WTC11 (cell line): ENCODE results near the gene DAO. TPM values are rescaled to one million over a fixed set of nuclear protein-coding genes. Genes with fewer than 3 reads are reported as not detected.

Experiments
- ATAC-seq: fragments of 200-7000 bp; cut with Tn5 transposase; 2 replicates; pipeline ENCODE4 v1.10.0; 2021; ENCODE audit warnings: mild to moderate bottlenecking, moderate library complexity
- CTCF ChIA-PET: fragments of 300-600 bp; sonication (Branson Sonifier 250); formaldehyde crosslinking; loops from one replicate; lab custom pipeline; 2021; ENCODE audit warnings: antibody characterized with exemption; lab: Charles Lee
- POLR2A ChIA-PET: fragments of 350-600 bp; sonication (Branson Sonifier 250); formaldehyde crosslinking; loops from one replicate; lab custom pipeline; 2021; ENCODE audit warnings: antibody characterized with exemption; lab: Charles Lee
- DNase-seq: peaks from one replicate; pipeline ENCODE4 v3.0.0; 2021; ENCODE audit warnings: low spot score
- H3K27ac Mint-ChIP-seq: 2 replicates; pipeline ENCODE4 v1.8.0; 2021; ENCODE audit warnings: mixed read lengths
- H3K27me3 Mint-ChIP-seq: 2 replicates; pipeline ENCODE4 v1.8.0; 2021; ENCODE audit warnings: low read depth, mild to moderate bottlenecking, moderate library complexity, mixed read lengths
- H3K36me3 Mint-ChIP-seq: 2 replicates; pipeline ENCODE4 v1.8.0; 2021; ENCODE audit warnings: mixed read lengths
- H3K4me1 Mint-ChIP-seq: 2 replicates; pipeline ENCODE4 v1.8.0; 2022; ENCODE audit warnings: mixed read lengths
- H3K4me3 Mint-ChIP-seq: 2 replicates; pipeline ENCODE4 v1.8.0; 2021; ENCODE audit warnings: mild to moderate bottlenecking, moderate library complexity, mixed read lengths
- H3K9me3 Mint-ChIP-seq: 2 replicates; pipeline ENCODE4 v1.8.0; 2021; ENCODE audit warnings: mixed read lengths
- CTCF ChIP-seq: fragments of 200-600 bp; IDR thresholded peaks from 2 replicates; pipeline ENCODE4 v1.8.0; 2022; ENCODE audit warnings: antibody characterized with exemption
- E2F1 ChIP-seq: sonication (generic); formaldehyde crosslinking; IDR thresholded peaks from 2 replicates; pipeline ENCODE4 v1.8.0; 2022; ENCODE audit warnings: mild to moderate bottlenecking, missing genetic modification reagents
- ERG ChIP-seq: fragments of 250-450 bp; sonication (Bioruptor Pico); IDR thresholded peaks from 2 replicates; pipeline ENCODE4 v1.8.0; 2021; ENCODE audit warnings: mild to moderate bottlenecking
- FOXK1 ChIP-seq: sonication (generic); formaldehyde crosslinking; IDR thresholded peaks from 2 replicates; pipeline ENCODE4 v1.8.0; 2022; ENCODE audit warnings: mild to moderate bottlenecking, moderate library complexity, missing genetic modification reagents
- FOXP4 ChIP-seq: sonication (generic); formaldehyde crosslinking; IDR thresholded peaks from 2 replicates; pipeline ENCODE4 v1.8.0; 2022; ENCODE audit warnings: mild to moderate bottlenecking, missing genetic modification reagents
- HMGA2 ChIP-seq: fragments of 250-450 bp; sonication (Bioruptor Pico); IDR thresholded peaks from 2 replicates; pipeline ENCODE4 v1.4.0; 2021; ENCODE audit warnings: mild to moderate bottlenecking, moderate library complexity
- IRF1 ChIP-seq: sonication (generic); formaldehyde crosslinking; IDR thresholded peaks from 2 replicates; pipeline ENCODE4 v1.8.0; 2023; ENCODE audit warnings: missing genetic modification reagents
- JUN ChIP-seq: sonication (generic); formaldehyde crosslinking; IDR thresholded peaks from 2 replicates; pipeline ENCODE4 v1.8.0; 2023; ENCODE audit warnings: mild to moderate bottlenecking, missing genetic modification reagents
- KAT7 ChIP-seq: sonication (generic); formaldehyde crosslinking; IDR thresholded peaks from 2 replicates; pipeline ENCODE4 v1.8.1; 2023; ENCODE audit warnings: missing genetic modification reagents, mild to moderate bottlenecking, borderline replicate concordance
- MLX ChIP-seq: sonication (generic); formaldehyde crosslinking; IDR thresholded peaks from 2 replicates; pipeline ENCODE4 v1.8.1; 2023; ENCODE audit warnings: mild to moderate bottlenecking, missing genetic modification reagents, moderate library complexity
- NFATC4 ChIP-seq: fragments of 250-450 bp; sonication (Bioruptor Pico); IDR thresholded peaks from 2 replicates; pipeline ENCODE4 v1.9.0; 2021; ENCODE audit warnings: mild to moderate bottlenecking
- NFE2L1 ChIP-seq: sonication (generic); formaldehyde crosslinking; IDR thresholded peaks from 2 replicates; pipeline ENCODE4 v1.8.1; 2023; ENCODE audit warnings: missing genetic modification reagents
- NR1H2 ChIP-seq: sonication (generic); formaldehyde crosslinking; IDR thresholded peaks from 2 replicates; pipeline ENCODE4 v1.9.0; 2021; ENCODE audit warnings: mild to moderate bottlenecking, moderate library complexity, missing genetic modification reagents
- OVOL2 ChIP-seq: fragments of 250-450 bp; sonication (Bioruptor Pico); IDR thresholded peaks from 2 replicates; pipeline ENCODE4 v1.9.0; 2021; ENCODE audit warnings: mild to moderate bottlenecking, borderline replicate concordance
- SMAD4 ChIP-seq: sonication (generic); formaldehyde crosslinking; IDR thresholded peaks from 2 replicates; pipeline ENCODE4 v1.8.0; 2022; ENCODE audit warnings: mild to moderate bottlenecking, missing genetic modification reagents
- TEAD4 ChIP-seq: sonication (generic); formaldehyde crosslinking; IDR thresholded peaks from 2 replicates; pipeline ENCODE4 v1.8.0; 2022; ENCODE audit warnings: mild to moderate bottlenecking, missing genetic modification reagents
- USF1 ChIP-seq: sonication (generic); formaldehyde crosslinking; IDR thresholded peaks from 2 replicates; pipeline ENCODE4 v1.8.0; 2022; ENCODE audit warnings: mild to moderate bottlenecking, missing genetic modification reagents
- ZBTB21 ChIP-seq: sonication (generic); formaldehyde crosslinking; IDR thresholded peaks from 2 replicates; pipeline ENCODE4 v1.8.1; 2023; ENCODE audit warnings: mild to moderate bottlenecking, missing genetic modification reagents, borderline replicate concordance
- ZMAT4 ChIP-seq: fragments of 250-450 bp; sonication (Bioruptor Pico); IDR thresholded peaks from 2 replicates; pipeline ENCODE4 v1.9.0; 2021; ENCODE audit warnings: mild to moderate bottlenecking
- ZNF121 ChIP-seq: sonication (generic); formaldehyde crosslinking; IDR thresholded peaks from 2 replicates; pipeline ENCODE4 v1.8.0; 2023; ENCODE audit warnings: missing genetic modification reagents
- ZNF232 ChIP-seq: sonication (generic); formaldehyde crosslinking; IDR thresholded peaks from 2 replicates; pipeline ENCODE4 v1.8.0; 2022; ENCODE audit warnings: mild to moderate bottlenecking, missing genetic modification reagents
- ZNF396 ChIP-seq: fragments of 250-450 bp; sonication (Bioruptor Pico); IDR thresholded peaks from 2 replicates; pipeline ENCODE4 v1.8.0; 2021; ENCODE audit warnings: mild to moderate bottlenecking, moderate library complexity, borderline replicate concordance
- ZNF416 ChIP-seq: fragments of 250-450 bp; sonication (Bioruptor Pico); IDR thresholded peaks from 2 replicates; pipeline ENCODE4 v1.9.0; 2021; ENCODE audit warnings: mild to moderate bottlenecking, inconsistent platforms
- ZNF425 ChIP-seq: fragments of 250-450 bp; sonication (Bioruptor Pico); conservative IDR thresholded peaks from 2 replicates; pipeline ENCODE4 v1.9.0; 2021; ENCODE audit warnings: mild to moderate bottlenecking
- total RNA-seq: library from RNA; stranded (reverse); gene quantifications from 3 replicates; pipeline ENCODE4 v1.2.3, GENCODE V29; 2021

DAO gene
- total RNA-seq, 1 experiment from 2014 or later, result 0.17 TPM

GRCh38 chr12:108914121-108914531 lies 34.2 kb downstream of the DAO start:
- H3K4me1 Mint-ChIP-seq, result peaks cover 2% of the 10 kb centered on the region
- TF ChIP-seq KAT7 (CRISPR knock-in tag) (no peak), OVOL2 (CRISPR knock-in tag) (no peak), IRF1 (CRISPR knock-in tag) (no peak), ZNF232 (CRISPR knock-in tag) (no peak), ZNF121 (no peak), NFE2L1 (CRISPR knock-in tag) (no peak), TEAD4 (no peak), ERG (no peak), CTCF (no peak), ZNF396 (CRISPR knock-in tag) (no peak), MLX (no peak)
- ChIA-PET CTCF (no interaction called here), POLR2A (no interaction called here)
- no peak for DNase-seq
- H3K9me3 Mint-ChIP-seq, result no peaks in the 10 kb centered on the region
- no peak overlapping the region for H3K4me3 Mint-ChIP-seq
- peaks cover 3% of the 10 kb centered on the region; the same call in 1 of the 2 replicates for H3K27me3 Mint-ChIP-seq
- no peak for ATAC-seq
- no peaks in the 10 kb centered on the region for H3K36me3 Mint-ChIP-seq
- no peak overlapping the region for H3K27ac Mint-ChIP-seq

GRCh38 chr12:108915632-108916133 lies 35.8 kb downstream of the DAO start:
- ATAC-seq (peak; percentile 50; the same call in 1 of the 2 replicates), DNase-seq (no peak)
- H3K27me3 Mint-ChIP-seq, result no peaks in the 10 kb centered on the region
- peaks cover 2% of the 10 kb centered on the region for H3K4me1 Mint-ChIP-seq
- ChIA-PET CTCF (no interaction called here), POLR2A (no interaction called here)
- H3K36me3 Mint-ChIP-seq, result no peaks in the 10 kb centered on the region
- H3K4me3 Mint-ChIP-seq, result no peak overlapping the region
- H3K9me3 Mint-ChIP-seq, result peaks cover 7% of the 10 kb centered on the region; the same call in 1 of the 2 replicates
- no peak overlapping the region for H3K27ac Mint-ChIP-seq
- TF ChIP-seq USF1 (CRISPR knock-in tag) (no peak), E2F1 (CRISPR knock-in tag) (no peak), FOXP4 (CRISPR knock-in tag) (no peak), JUN (CRISPR knock-in tag) (no peak), SMAD4 (CRISPR knock-in tag) (no peak), ZNF416 (CRISPR knock-in tag) (no peak), NR1H2 (no peak), ZBTB21 (CRISPR knock-in tag) (no peak), ZNF425 (CRISPR knock-in tag) (no peak), ERG (no peak), HMGA2 (no peak), FOXK1 (no peak), NFATC4 (CRISPR knock-in tag) (no peak), ZMAT4 (CRISPR knock-in tag) (no peak)
